Aorta (tissue), 5 donors: ENCODE results near the gene UBL4B. TPM values are rescaled to one million over a fixed set of nuclear protein-coding genes. Genes with fewer than 3 reads are reported as not detected.

Source experiments
- ATAC-seq: fragments of 200-7000 bp; cut with Tn5 transposase; one replicate; pipeline ENCODE4 v1.9.1; 2022; ENCODE audit warnings: moderate library complexity; ENCODE audit not compliant: low FRiP score
- DNase-seq, 2 donors: peaks; one replicate each; pipeline ENCODE4 v3.0.0-alpha.2; 2020
- H3K27ac ChIP-seq, 2 donors: one replicate each; pipeline ENCODE4 v1.5.1; 2013; ENCODE audit warnings: low read length in 2 of 2, mild to moderate bottlenecking in 2 of 2, moderate library complexity in 2 of 2, control low read depth in 1 of 2, inconsistent platforms in 1 of 2, low read depth in 1 of 2
- H3K27me3 ChIP-seq, 2 donors: one replicate each; pipeline ENCODE4 v1.6.1; 2013; ENCODE audit warnings: control low read depth in 1 of 2, low read length in 1 of 2, mild to moderate bottlenecking in 1 of 2, moderate library complexity in 1 of 2; ENCODE audit not compliant: insufficient read depth in 2 of 2, control insufficient read depth in 1 of 2
- H3K36me3 ChIP-seq, 2 donors: one replicate each; pipeline ENCODE4 v1.6.1; 2013; ENCODE audit warnings: control low read depth in 1 of 2, low read length in 1 of 2, mild to moderate bottlenecking in 1 of 2; ENCODE audit not compliant: insufficient read depth in 2 of 2, control insufficient read depth in 1 of 2
- H3K4me1 ChIP-seq, 2 donors: one replicate each; pipeline ENCODE4 v1.6.1; 2013; ENCODE audit warnings: low read length in 2 of 2, control low read depth in 1 of 2, mild to moderate bottlenecking in 1 of 2, moderate library complexity in 1 of 2; ENCODE audit not compliant: insufficient read depth in 2 of 2, control insufficient read depth in 1 of 2
- H3K4me3 ChIP-seq, 2 donors: one replicate each; pipeline ENCODE4 v1.5.1; 2013; ENCODE audit warnings: low read length in 2 of 2, control low read depth in 1 of 2, mild to moderate bottlenecking in 1 of 2
- H3K9me3 ChIP-seq: one replicate; pipeline ENCODE4 v1.6.1; 2013; ENCODE audit warnings: mild to moderate bottlenecking, low read length; ENCODE audit not compliant: control insufficient read depth
- WGBS, 2 donors: extraction: QIAGEN DNeasy Blood & Tissue Kit; methylation state at CpG; one replicate each; pipeline ENCODE4 v1.1.7; 2013; 5-methylcytosine and 5-hydroxymethylcytosine counted together
- intact Hi-C, 2 donors: fragments of 100-400 bp; cut with DNase I; formaldehyde crosslinking; loops; one replicate each; pipeline versions ENCODE4 v1.14.2 to v1.15.0; 2022
- polyA plus RNA-seq, 2 donors: library from polyadenylated mRNA; stranded (reverse); fragments of 200-250 nt; gene quantifications; one replicate each; pipeline ENCODE4 v1.2.3, GENCODE V29; 2013
- total RNA-seq, 2 donors: library from RNA; stranded (reverse); fragmentation: NEBNext Ultra II Directional; extraction: Animal tissue kit (Norgen Biotek cat#: 25700); gene quantifications; one replicate each; pipeline ENCODE4 v1.2.1, GENCODE V29; 2021
- donor health status: healthy with polysubstance abuse.
- donor health status: Bipolar disorder and iron deficiency.
- donor health status: DM: no; HTN: no; CAD: no.
- donor health status: DM: no; HTN: no; CAD: no.
- donor health status: DM: yes; HTN: yes; CAD: no.

Gene UBL4B
- total and polyA plus RNA-seq, 4 donors = not detected

- ATAC-seq = no peak
- Histone ChIP-seq H3K36me3 (no peaks in the 10 kb centered on the region), H3K27ac (no peak overlapping the region), H3K4me1 (no peaks in the 10 kb centered on the region), H3K9me3 (no peaks in the 10 kb centered on the region), H3K27me3 (no peaks in the 10 kb centered on the region), H3K4me3 (no peak overlapping the region)
- intact Hi-C loops = no loop called here
- peak in 1 of 2 donors; percentile 9 for DNase-seq
- 66% methylated on average over 7 of the region's 7 CpGs for WGBS, 2 donors
Measured at GRCh38 chr1:110118636-110119396, 6.6 kb downstream of the UBL4B start.

GRCh38 chr1:110119843-110120242 is 7.6 kb downstream of the UBL4B start:
- Histone ChIP-seq H3K4me3 (no peak overlapping the region), H3K9me3 (no peaks in the 10 kb centered on the region), H3K36me3 (no peaks in the 10 kb centered on the region), H3K4me1 (no peaks in the 10 kb centered on the region), H3K27ac (no peak overlapping the region), H3K27me3 (no peaks in the 10 kb centered on the region)
- WGBS, 2 donors = 38 to 46% methylated on average over 3 of the region's 3 CpGs
- ATAC-seq (no peak), DNase-seq (peak in 1 of 2 donors; percentile 27)
- intact Hi-C loops = no loop called here

GRCh38 chr1:110120960-110121561 is 8.8 kb downstream of the UBL4B start:
- H3K9me3 ChIP-seq = peaks cover 1% of the 10 kb centered on the region
- no peaks in the 10 kb centered on the region for H3K36me3 ChIP-seq
- H3K27ac ChIP-seq = no peak overlapping the region
- H3K27me3 ChIP-seq = no peaks in the 10 kb centered on the region
- H3K4me3 ChIP-seq = no peak overlapping the region
- DNase-seq (peak in 1 of 2 donors; percentile 48), ATAC-seq (no peak)
- intact Hi-C loops = no loop called here
- no peaks in the 10 kb centered on the region for H3K4me1 ChIP-seq
- 42 to 57% methylated on average over 12 of the region's 12 CpGs for WGBS, 2 donors

- ATAC-seq = no peak
- H3K27ac ChIP-seq = no peak overlapping the region
- DNase-seq = peak in 1 of 2 donors; percentile 38
Measured at GRCh38 chr1:110123224-110123623, 11.0 kb downstream of the UBL4B start.

GRCh38 chr1:110125810-110126209 is 13.6 kb downstream of the UBL4B start:
- H3K27ac ChIP-seq = no peak overlapping the region
- H3K27me3 ChIP-seq = no peaks in the 10 kb centered on the region
- WGBS, 2 donors = 97 to 99% methylated on average over 4 of the region's 4 CpGs
- intact Hi-C loops = no loop called here
- no peaks in the 10 kb centered on the region for H3K4me1 ChIP-seq
- ATAC-seq (no peak), DNase-seq (no peak)
- no peak overlapping the region for H3K4me3 ChIP-seq
- no peaks in the 10 kb centered on the region for H3K36me3 ChIP-seq
- H3K9me3 ChIP-seq = peaks cover 4% of the 10 kb centered on the region

More at GRCh38 chr1:110123224-110123623, 11.0 kb downstream of the UBL4B start:
- WGBS, 2 donors = 13 to 17% methylated on average over 3 of the region's 3 CpGs
- no peaks in the 10 kb centered on the region for H3K27me3 ChIP-seq
- no peak overlapping the region for H3K4me3 ChIP-seq
- peaks cover 4% of the 10 kb centered on the region for H3K9me3 ChIP-seq
- intact Hi-C loops = no loop called here
- H3K36me3 ChIP-seq = no peaks in the 10 kb centered on the region
- H3K4me1 ChIP-seq = no peaks in the 10 kb centered on the region

GRCh38 chr1:110130113-110130591 is 17.9 kb downstream of the UBL4B start:
- 4% methylated on average over 26 to 31 of the region's 31 CpGs for WGBS, 2 donors
- ATAC-seq (peak; percentile 13), DNase-seq (no peak)
- peaks cover 4% of the 10 kb centered on the region for H3K9me3 ChIP-seq
- no peaks in the 10 kb centered on the region for H3K4me1 ChIP-seq
- H3K4me3 ChIP-seq = no peak overlapping the region
- no peak overlapping the region for H3K27ac ChIP-seq
- intact Hi-C loops = no loop called here
- H3K27me3 ChIP-seq = no peaks in the 10 kb centered on the region
- no peaks in the 10 kb centered on the region for H3K36me3 ChIP-seq

GRCh38 chr1:110130989-110131388 is 18.7 kb downstream of the UBL4B start:
- Histone ChIP-seq H3K4me3 (no peak overlapping the region), H3K36me3 (no peaks in the 10 kb centered on the region), H3K27ac (no peak overlapping the region), H3K9me3 (peaks cover 3% of the 10 kb centered on the region), H3K27me3 (no peaks in the 10 kb centered on the region), H3K4me1 (no peaks in the 10 kb centered on the region)
- no peak for DNase-seq
- 90 to 91% methylated on average over 7 of the region's 7 CpGs for WGBS, 2 donors
- intact Hi-C loops = no loop called here
- ATAC-seq = no peak

- intact Hi-C loops = no loop called here
- ATAC-seq (no peak), DNase-seq (no peak)
- Histone ChIP-seq H3K27me3 (no peaks in the 10 kb centered on the region), H3K4me1 (no peaks in the 10 kb centered on the region), H3K27ac (no peak overlapping the region), H3K36me3 (no peaks in the 10 kb centered on the region), H3K9me3 (no peaks in the 10 kb centered on the region), H3K4me3 (no peak overlapping the region)
Measured at GRCh38 chr1:110132682-110133081, 20.4 kb downstream of the UBL4B start.

- no peak for DNase-seq
- H3K4me3 ChIP-seq = no peak overlapping the region
- 31 to 48% methylated on average over 4 of the region's 4 CpGs for WGBS, 2 donors
- no peaks in the 10 kb centered on the region for H3K36me3 ChIP-seq
- H3K9me3 ChIP-seq = no peaks in the 10 kb centered on the region
- no peaks in the 10 kb centered on the region for H3K4me1 ChIP-seq
- ATAC-seq = no peak
- intact Hi-C loops = no loop called here
- H3K27ac ChIP-seq = no peak overlapping the region
- no peaks in the 10 kb centered on the region for H3K27me3 ChIP-seq
Measured at GRCh38 chr1:110133436-110133835, 21.2 kb downstream of the UBL4B start.
